ENCODE results near the gene UBN2. TPM values are rescaled to one million over a fixed set of nuclear protein-coding genes. Genes with fewer than 3 reads are reported as not detected.

Gene UBN2
- total RNA-seq, 3 donors from 2014 or later (not counting 1 experiment from before 2014, with no cell fraction given), result 17.6 to 33.2 (median 21.2) TPM

GRCh38 chr7:139341058-139341775 is 110.2 kb downstream of the UBN2 start, which contains the start of gene FMC1:
TSS of gene FMC1 (plus strand) at chr7:139341337. CDS start at chr7:139341385, 48 bp downstream.
- peaks cover 28 to 31% of the 10 kb centered on the region in 2 donors for H3K4me1 Mint-ChIP-seq
- under 1% methylated on average over 54 of the region's 54 CpGs for WGBS (ENCODE audit: insufficient coverage)
- intact Hi-C loops (cut with micrococcal nuclease), result loop anchor here (2.0 kb wide), 1 partner anchor 836 kb away; the partner anchor contains the start of gene KDM7A

GRCh38 chr7:139341776-139342226 is 110.8 kb downstream of the UBN2 start:
- Histone ChIP-seq H3K9me3 (ENCODE audit: control insufficient read depth, insufficient read depth, low read length) (peaks cover 4% of the 10 kb centered on the region), H3K36me3 (ENCODE audit: control insufficient read depth, insufficient read depth, low read length) (peaks cover 7% of the 10 kb centered on the region), H3K4me3 (ENCODE audit: low read length) (peak overlapping the region; percentile 89), H3K4me1 (ENCODE audit: control insufficient read depth, insufficient read depth, low read length) (peaks cover 15% of the 10 kb centered on the region), H3K27ac (ENCODE audit: low read length) (peak overlapping the region; percentile 98), H3K27me3 (ENCODE audit: control insufficient read depth, insufficient read depth, low read length) (no peaks in the 10 kb centered on the region)
- ATAC-seq (no peak), DNase-seq (no peak)
- H3K27ac Mint-ChIP-seq, result peak overlapping the region; percentile 100
- H3K4me1 Mint-ChIP-seq, result peaks cover 28 to 31% of the 10 kb centered on the region in 2 donors
- peaks cover 2 to 8% of the 10 kb centered on the region in 2 donors for H3K9me3 Mint-ChIP-seq
- peaks cover 11% of the 10 kb centered on the region for H3K36me3 Mint-ChIP-seq
- TF ChIP-seq CTCF (IDR thresholded peaks at IDR 0.05), result no peak
- intact Hi-C loops (cut with micrococcal nuclease), result loop anchor here (2.0 kb wide), 1 partner anchor 835 kb away; the partner anchor contains the start of gene KDM7A
- H3K27me3 Mint-ChIP-seq (ENCODE audit: low read depth in 2 of 2), result peaks cover 4 to 8% of the 10 kb centered on the region in 2 donors
- 0% methylated on average over 8 of the region's 9 CpGs for whole genome bisulfite sequencing (ENCODE audit: insufficient coverage)
- peak overlapping the region; percentile 98 for H3K4me3 Mint-ChIP-seq

More at GRCh38 chr7:139341058-139341775, 110.2 kb downstream of the UBN2 start, which contains the start of gene FMC1:
- peaks cover 4% of the 10 kb centered on the region for H3K9me3 ChIP-seq (ENCODE audit: control insufficient read depth, insufficient read depth, low read length)
- peak within 1 kb of the TSS; percentile 98 for H3K27ac ChIP-seq (ENCODE audit: low read length)
- DNase-seq (peak; percentile 81 to 90), ATAC-seq (peak; percentile 55 to 74 (median 64))
- peaks cover 4 to 8% of the 10 kb centered on the region in 2 donors for H3K27me3 Mint-ChIP-seq (ENCODE audit: low read depth in 2 of 2)
- peak within 1 kb of the TSS; percentile 100 for H3K27ac Mint-ChIP-seq
- H3K9me3 Mint-ChIP-seq, result peaks cover 2 to 8% of the 10 kb centered on the region in 2 donors
- peaks cover 11% of the 10 kb centered on the region for H3K36me3 Mint-ChIP-seq
- H3K27me3 ChIP-seq (ENCODE audit: control insufficient read depth, insufficient read depth, low read length), result no peaks in the 10 kb centered on the region
- peaks cover 1% of the 10 kb centered on the region for H3K36me3 ChIP-seq (ENCODE audit: control insufficient read depth, insufficient read depth, low read length)
- H3K4me1 ChIP-seq (ENCODE audit: control insufficient read depth, insufficient read depth, low read length), result peaks cover 15% of the 10 kb centered on the region
- H3K4me3 ChIP-seq (ENCODE audit: low read length), result peak within 1 kb of the TSS; percentile 89
- H3K4me3 Mint-ChIP-seq, result peak within 1 kb of the TSS; percentile 98
- TF ChIP-seq CTCF (IDR thresholded peaks at IDR 0.05), result peak; percentile 13

- Histone ChIP-seq H3K9me3 (ENCODE audit: control insufficient read depth, insufficient read depth, low read length) (no peaks in the 10 kb centered on the region), H3K36me3 (ENCODE audit: control insufficient read depth, insufficient read depth, low read length) (peaks cover 13% of the 10 kb centered on the region), H3K4me1 (ENCODE audit: control insufficient read depth, insufficient read depth, low read length) (peaks cover 11% of the 10 kb centered on the region), H3K27me3 (ENCODE audit: control insufficient read depth, insufficient read depth, low read length) (no peaks in the 10 kb centered on the region), H3K4me3 (ENCODE audit: low read length) (no peak overlapping the region), H3K27ac (ENCODE audit: low read length) (no peak overlapping the region)
- DNase-seq (no peak), ATAC-seq (no peak)
- Mint-ChIP-seq H3K9me3 (peaks cover 2 to 3% of the 10 kb centered on the region in 2 donors), H3K36me3 (peaks cover 11% of the 10 kb centered on the region), H3K4me3 (no peak overlapping the region), H3K27ac (no peak overlapping the region), H3K4me1 (peaks cover 23 to 24% of the 10 kb centered on the region in 2 donors), H3K27me3 (ENCODE audit: low read depth in 2 of 2) (peaks cover 4 to 8% of the 10 kb centered on the region in 2 donors)
- TF ChIP-seq CTCF (IDR thresholded peaks at IDR 0.05), result no peak
- intact Hi-C loops (cut with micrococcal nuclease), result no loop called here
- no CpG with 5 or more reads among the region's 1 CpG for WGBS (ENCODE audit: insufficient coverage)
These were observed 114.0 kb downstream of the UBN2 start for GRCh38 chr7:139345042-139345441.
